ENCODE data around the gene FBXO42. TPM values are rescaled to one million over a fixed set of nuclear protein-coding genes. Genes with fewer than 3 reads are reported as not detected.

The FBXO42 gene
- total and polyA plus RNA-seq, 2 of the 4 experiments (the other 2 are of a cell fraction), result 12.0 to 18.8 TPM

DNA sequence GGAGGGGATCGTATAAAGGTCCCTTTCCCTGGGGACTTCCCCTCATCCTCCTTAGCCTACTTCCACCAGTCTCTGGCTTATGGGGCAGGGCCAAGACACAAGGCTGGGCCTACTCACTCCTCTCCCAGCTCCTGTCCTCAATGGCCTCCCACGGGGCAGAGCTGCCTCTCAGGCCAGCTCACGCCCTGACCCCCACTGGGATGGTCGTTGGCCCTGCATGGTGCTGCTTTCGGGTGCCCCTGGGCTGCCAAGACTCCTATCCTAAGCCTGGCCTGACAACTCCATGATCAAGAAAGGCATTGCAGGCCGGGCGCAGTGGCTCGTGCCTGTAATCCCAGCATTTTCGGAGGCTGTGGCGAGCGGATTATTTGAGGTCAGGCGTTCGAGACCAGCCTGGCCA lies 121.5 kb downstream of the FBXO42 start (continued):
- TF ChIP-seq, protein P1, sequence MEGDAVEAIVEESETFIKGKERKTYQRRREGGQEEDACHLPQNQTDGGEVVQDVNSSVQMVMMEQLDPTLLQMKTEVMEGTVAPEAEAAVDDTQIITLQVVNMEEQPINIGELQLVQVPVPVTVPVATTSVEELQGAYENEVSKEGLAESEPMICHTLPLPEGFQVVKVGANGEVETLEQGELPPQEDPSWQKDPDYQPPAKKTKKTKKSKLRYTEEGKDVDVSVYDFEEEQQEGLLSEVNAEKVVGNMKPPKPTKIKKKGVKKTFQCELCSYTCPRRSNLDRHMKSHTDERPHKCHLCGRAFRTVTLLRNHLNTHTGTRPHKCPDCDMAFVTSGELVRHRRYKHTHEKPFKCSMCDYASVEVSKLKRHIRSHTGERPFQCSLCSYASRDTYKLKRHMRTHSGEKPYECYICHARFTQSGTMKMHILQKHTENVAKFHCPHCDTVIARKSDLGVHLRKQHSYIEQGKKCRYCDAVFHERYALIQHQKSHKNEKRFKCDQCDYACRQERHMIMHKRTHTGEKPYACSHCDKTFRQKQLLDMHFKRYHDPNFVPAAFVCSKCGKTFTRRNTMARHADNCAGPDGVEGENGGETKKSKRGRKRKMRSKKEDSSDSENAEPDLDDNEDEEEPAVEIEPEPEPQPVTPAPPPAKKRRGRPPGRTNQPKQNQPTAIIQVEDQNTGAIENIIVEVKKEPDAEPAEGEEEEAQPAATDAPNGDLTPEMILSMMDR (conservative IDR thresholded peaks at IDR 0.05; ENCODE audit: low read depth, low read length), result no peak
- TF ChIP-seq, protein P2, sequence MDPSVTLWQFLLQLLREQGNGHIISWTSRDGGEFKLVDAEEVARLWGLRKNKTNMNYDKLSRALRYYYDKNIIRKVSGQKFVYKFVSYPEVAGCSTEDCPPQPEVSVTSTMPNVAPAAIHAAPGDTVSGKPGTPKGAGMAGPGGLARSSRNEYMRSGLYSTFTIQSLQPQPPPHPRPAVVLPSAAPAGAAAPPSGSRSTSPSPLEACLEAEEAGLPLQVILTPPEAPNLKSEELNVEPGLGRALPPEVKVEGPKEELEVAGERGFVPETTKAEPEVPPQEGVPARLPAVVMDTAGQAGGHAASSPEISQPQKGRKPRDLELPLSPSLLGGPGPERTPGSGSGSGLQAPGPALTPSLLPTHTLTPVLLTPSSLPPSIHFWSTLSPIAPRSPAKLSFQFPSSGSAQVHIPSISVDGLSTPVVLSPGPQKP (IDR thresholded peaks at IDR 0.05; ENCODE audit: borderline replicate concordance, low read depth, low read length), result no peak

All from IMR-90 (cell line).